AG04450 (cell line): ENCODE measurements around the gene HNRNPC. TPM values are rescaled to one million over a fixed set of nuclear protein-coding genes. Genes with fewer than 3 reads are reported as not detected.

ENCODE experiments used
- CTCF ChIA-PET: fragments of 300-600, 350-600 bp; formaldehyde crosslinking; extraction: SDS; loops from one replicate; lab custom pipeline; 2022; ENCODE audit warnings: antibody characterized with exemption, inconsistent platforms; lab: Charles Lee
- POLR2A ChIA-PET: fragments of 350-600 bp; formaldehyde crosslinking; extraction: SDS; loops from one replicate; lab custom pipeline; 2021; ENCODE audit warnings: antibody characterized with exemption, inconsistent platforms; lab: Yijun Ruan, JAX
- DNase-seq: peaks from one replicate; pipeline ENCODE4 v3.0.0-alpha.2; 2011; ENCODE audit warnings: low read depth, low spot score
- H3K27ac ChIP-seq: one replicate; pipeline ENCODE4 v1.5.1; 2012; ENCODE audit warnings: low read depth, low read length, control low read depth
- H3K27me3 ChIP-seq: one replicate; pipeline ENCODE4 v1.6.0; 2012; ENCODE audit warnings: low read length; ENCODE audit not compliant: control insufficient read depth, insufficient read depth
- H3K4me3 ChIP-seq: 2 replicates; pipeline ENCODE4 v1.5.1; 2011; ENCODE audit warnings: mild to moderate bottlenecking, low read depth, low read length, control low read depth
- H3K9me3 ChIP-seq: 2 replicates; pipeline ENCODE4 v1.5.1; 2012; ENCODE audit warnings: low read length; ENCODE audit not compliant: control insufficient read depth, insufficient read depth
- CTCF ChIP-seq: IDR thresholded peaks from 2 replicates; pipeline ENCODE4 v1.5.1; 2011; ENCODE audit warnings: low read depth, low read length, control low read depth, inconsistent platforms
- polyA plus RNA-seq: library from polyadenylated mRNA; depleted of rRNA; stranded (reverse); fragments of >200 nt; gene quantifications from 2 replicates; pipeline ENCODE4 v1.2.3, GENCODE V29; 2011; rRNA removed

HNRNPC gene
- polyA plus RNA-seq, 1 experiment: 828 TPM

- CTCF ChIA-PET: no interaction called here
- no peak overlapping the region for H3K27ac ChIP-seq
- no peak overlapping the region for H3K4me3 ChIP-seq
- no peaks in the 10 kb centered on the region for H3K9me3 ChIP-seq
- TF ChIP-seq CTCF: no peak
- DNase-seq: no peak
- POLR2A ChIA-PET: no interaction called here
- H3K27me3 ChIP-seq: peaks cover 3% of the 10 kb centered on the region
Measured at GRCh38 chr14:21160061-21160610, 109.1 kb downstream of the HNRNPC start.

Other genes with a start within 250 kb of the HNRNPC start
- gene NDRG2, start 244.4 kb downstream of the HNRNPC start, polyA plus RNA-seq: 0.66 and 1.0 TPM in 2 replicates
- gene TPPP2, start 239.2 kb downstream of the HNRNPC start, polyA plus RNA-seq: not detected in 2 replicates
- not detected in 2 replicates for gene RNASE13, start 234.6 kb downstream of the HNRNPC start, polyA plus RNA-seq
- gene RNASE7, start 227.1 kb downstream of the HNRNPC start, polyA plus RNA-seq: not detected in 2 replicates
- not detected in 2 replicates for gene RNASE8, start 211.6 kb downstream of the HNRNPC start, polyA plus RNA-seq
- 40.7 and 52.2 TPM in 2 replicates for gene ARHGEF40, start 199.1 kb downstream of the HNRNPC start, polyA plus RNA-seq
- gene ZNF219, start 170.8 kb downstream of the HNRNPC start, polyA plus RNA-seq: 3.9 and 4.8 TPM in 2 replicates
- gene TMEM253, start 168.4 kb downstream of the HNRNPC start, polyA plus RNA-seq: 0.21 TPM in 2 replicates
- gene OR5AU1, start 113.4 kb downstream of the HNRNPC start, polyA plus RNA-seq: not detected in 2 replicates
- not detected in 2 replicates for gene RPGRIP1, start 10.6 kb upstream of the HNRNPC start, polyA plus RNA-seq
- gene SUPT16H, start 114.6 kb upstream of the HNRNPC start, polyA plus RNA-seq: 69.7 and 70.7 TPM in 2 replicates
- gene CHD8, start 186.7 kb upstream of the HNRNPC start, polyA plus RNA-seq: 26.1 and 40.3 TPM in 2 replicates
- 32.6 and 36.7 TPM in 2 replicates for gene RAB2B, start 207.5 kb upstream of the HNRNPC start, polyA plus RNA-seq
- gene TOX4, start 207.8 kb upstream of the HNRNPC start, polyA plus RNA-seq: 93.7 and 94.6 TPM in 2 replicates
- 62.3 and 66.3 TPM in 2 replicates for gene METTL3, start 241.9 kb upstream of the HNRNPC start, polyA plus RNA-seq